COLO668 (cell line): ENCODE results near the gene TMEM198.
A peak's percentile ranks its signal among the peaks of the same experiment; 100 is the strongest.

Experiments
- DNase-seq: peaks from one replicate; lab custom pipeline; 2025; ENCODE audit not compliant: unreplicated experiment; lab: John Stamatoyannopoulos, UW

Gene TMEM198

GRCh38 chr2:219508971-219509779, 34.7 kb upstream of the TMEM198 start:
- DNase-seq = no peak

- peak; percentile 46 for DNase-seq
These were observed 33.9 kb upstream of the TMEM198 start for GRCh38 chr2:219509780-219510511.

GRCh38 chr2:219510512-219511135, 33.2 kb upstream of the TMEM198 start:
- DNase-seq = no peak

GRCh38 chr2:219511547-219512325, 32.1 kb upstream of the TMEM198 start:
- DNase-seq = no peak

- DNase-seq = peak; percentile 22
These were observed 31.2 kb upstream of the TMEM198 start for GRCh38 chr2:219512524-219513216.

- DNase-seq = no peak
These were observed 30.0 kb upstream of the TMEM198 start for GRCh38 chr2:219513787-219514186.

GRCh38 chr2:219514196-219514761, 29.5 kb upstream of the TMEM198 start, which contains the start of gene ASIC4:
Gene ASIC4 (plus strand): TSS chr2:219514482. CDS start chr2:219514725, 243 bp downstream.
- peak; percentile 39 for DNase-seq

GRCh38 chr2:219514836-219515235, 29.0 kb upstream of the TMEM198 start:
- DNase-seq = no peak

- DNase-seq = no peak
These were observed 27.8 kb upstream of the TMEM198 start for GRCh38 chr2:219515874-219516629.

- DNase-seq = no peak
These were observed 26.9 kb upstream of the TMEM198 start for GRCh38 chr2:219516888-219517287.

- no peak for DNase-seq
These were observed 25.7 kb upstream of the TMEM198 start for GRCh38 chr2:219517954-219518778.

GRCh38 chr2:219519526-219519916, 24.3 kb upstream of the TMEM198 start:
- no peak for DNase-seq

GRCh38 chr2:219520079-219520478, 23.7 kb upstream of the TMEM198 start:
- DNase-seq = no peak

- DNase-seq = peak; percentile 26
These were observed 22.6 kb upstream of the TMEM198 start for GRCh38 chr2:219521066-219521880.

GRCh38 chr2:219522111-219523030, 21.5 kb upstream of the TMEM198 start:
- peak; percentile 24 for DNase-seq

- DNase-seq = no peak
These were observed 20.7 kb upstream of the TMEM198 start for GRCh38 chr2:219523031-219523671.
